HCT116 (cell line): ENCODE measurements around the gene KIF27.
"Not testable (repeated sequence)": the region's sequence is repeated elsewhere in the genome, so short reads cannot be mapped to it uniquely, and the experiment has no call there.

ENCODE experiments used
- EGR1 ChIP-seq: IDR thresholded peaks from 2 replicates; pipeline ENCODE4 v1.6.1; 2012; ENCODE audit warnings: low read depth
- EZH2 ChIP-seq: fragments of 200-600 bp; sonication (generic); IDR thresholded peaks from 2 replicates; pipeline ENCODE4 v1.6.1; 2017; ENCODE audit warnings: antibody characterized with exemption, mixed run types
- EZH2phosphoT487 ChIP-seq: fragments of 200-600 bp; IDR thresholded peaks from 2 replicates; pipeline ENCODE4 v1.6.1; 2018; ENCODE audit warnings: antibody characterized with exemption, borderline replicate concordance
- JUND ChIP-seq: IDR thresholded peaks from 2 replicates; pipeline ENCODE4 v1.6.1; 2012
- POLR2A ChIP-seq: IDR thresholded peaks from 2 replicates; pipeline ENCODE4 v1.7.0; 2011; ENCODE audit warnings: borderline replicate concordance; ENCODE audit not compliant: insufficient read depth, insufficient read length; ENCODE audit errors: extremely low read depth
- POLR2AphosphoS5 ChIP-seq: IDR thresholded peaks from 2 replicates; pipeline ENCODE4 v1.6.1; 2011; ENCODE audit warnings: mild to moderate bottlenecking, low read depth, low read length, moderate library complexity
- SRF ChIP-seq: IDR thresholded peaks from 2 replicates; pipeline ENCODE4 v1.6.1; 2012; ENCODE audit warnings: low read depth
- ZNF274 ChIP-seq: fragments of 200-500 bp; sonication (Bioruptor generic); IDR thresholded peaks from 2 replicates; pipeline ENCODE4 v1.6.1; 2014; ENCODE audit warnings: mild to moderate bottlenecking, low read depth, low read length, inconsistent platforms
- TF ChIP-seq, protein P1 (sequence below), 3 experiments: fragments of 200-600 bp in 1 of 3; sonication (generic) in 1 of 3; IDR thresholded peaks in 2 of 3; conservative IDR thresholded peaks in 1 of 3; 2 replicates each; pipeline ENCODE4 v1.5.1; 2012 to 2017; ENCODE audit warnings: low read depth in 2 of 3, low read length in 2 of 3, antibody characterized with exemption in 1 of 3, borderline replicate concordance in 1 of 3, control low read depth in 1 of 3, mild to moderate bottlenecking in 1 of 3, mixed read lengths in 1 of 3, mixed run types in 1 of 3, moderate library complexity in 1 of 3; ENCODE audit not compliant: insufficient read depth in 1 of 3
- TF ChIP-seq, protein P2 (sequence below): IDR thresholded peaks from 2 replicates; pipeline ENCODE4 v1.6.1; 2012; ENCODE audit warnings: low read depth

GRCh38 chr9:83809213-83809612, 112.0 kb downstream of the KIF27 start:
- TF ChIP-seq, protein P1, sequence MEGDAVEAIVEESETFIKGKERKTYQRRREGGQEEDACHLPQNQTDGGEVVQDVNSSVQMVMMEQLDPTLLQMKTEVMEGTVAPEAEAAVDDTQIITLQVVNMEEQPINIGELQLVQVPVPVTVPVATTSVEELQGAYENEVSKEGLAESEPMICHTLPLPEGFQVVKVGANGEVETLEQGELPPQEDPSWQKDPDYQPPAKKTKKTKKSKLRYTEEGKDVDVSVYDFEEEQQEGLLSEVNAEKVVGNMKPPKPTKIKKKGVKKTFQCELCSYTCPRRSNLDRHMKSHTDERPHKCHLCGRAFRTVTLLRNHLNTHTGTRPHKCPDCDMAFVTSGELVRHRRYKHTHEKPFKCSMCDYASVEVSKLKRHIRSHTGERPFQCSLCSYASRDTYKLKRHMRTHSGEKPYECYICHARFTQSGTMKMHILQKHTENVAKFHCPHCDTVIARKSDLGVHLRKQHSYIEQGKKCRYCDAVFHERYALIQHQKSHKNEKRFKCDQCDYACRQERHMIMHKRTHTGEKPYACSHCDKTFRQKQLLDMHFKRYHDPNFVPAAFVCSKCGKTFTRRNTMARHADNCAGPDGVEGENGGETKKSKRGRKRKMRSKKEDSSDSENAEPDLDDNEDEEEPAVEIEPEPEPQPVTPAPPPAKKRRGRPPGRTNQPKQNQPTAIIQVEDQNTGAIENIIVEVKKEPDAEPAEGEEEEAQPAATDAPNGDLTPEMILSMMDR (IDR thresholded peaks at IDR 0.05 in 2 of 3, conservative IDR thresholded peaks at IDR 0.05 in 1 of 3; ENCODE audit: borderline replicate concordance in 1 of 3, insufficient read depth in 1 of 3, low read depth in 2 of 3, low read length in 2 of 3) = not testable (repeated sequence)
- TF ChIP-seq JUND, POLR2A, SRF, POLR2AphosphoS5, ZNF274, EZH2phosphoT487, EGR1, EZH2: not testable (repeated sequence)
- TF ChIP-seq, protein P2, sequence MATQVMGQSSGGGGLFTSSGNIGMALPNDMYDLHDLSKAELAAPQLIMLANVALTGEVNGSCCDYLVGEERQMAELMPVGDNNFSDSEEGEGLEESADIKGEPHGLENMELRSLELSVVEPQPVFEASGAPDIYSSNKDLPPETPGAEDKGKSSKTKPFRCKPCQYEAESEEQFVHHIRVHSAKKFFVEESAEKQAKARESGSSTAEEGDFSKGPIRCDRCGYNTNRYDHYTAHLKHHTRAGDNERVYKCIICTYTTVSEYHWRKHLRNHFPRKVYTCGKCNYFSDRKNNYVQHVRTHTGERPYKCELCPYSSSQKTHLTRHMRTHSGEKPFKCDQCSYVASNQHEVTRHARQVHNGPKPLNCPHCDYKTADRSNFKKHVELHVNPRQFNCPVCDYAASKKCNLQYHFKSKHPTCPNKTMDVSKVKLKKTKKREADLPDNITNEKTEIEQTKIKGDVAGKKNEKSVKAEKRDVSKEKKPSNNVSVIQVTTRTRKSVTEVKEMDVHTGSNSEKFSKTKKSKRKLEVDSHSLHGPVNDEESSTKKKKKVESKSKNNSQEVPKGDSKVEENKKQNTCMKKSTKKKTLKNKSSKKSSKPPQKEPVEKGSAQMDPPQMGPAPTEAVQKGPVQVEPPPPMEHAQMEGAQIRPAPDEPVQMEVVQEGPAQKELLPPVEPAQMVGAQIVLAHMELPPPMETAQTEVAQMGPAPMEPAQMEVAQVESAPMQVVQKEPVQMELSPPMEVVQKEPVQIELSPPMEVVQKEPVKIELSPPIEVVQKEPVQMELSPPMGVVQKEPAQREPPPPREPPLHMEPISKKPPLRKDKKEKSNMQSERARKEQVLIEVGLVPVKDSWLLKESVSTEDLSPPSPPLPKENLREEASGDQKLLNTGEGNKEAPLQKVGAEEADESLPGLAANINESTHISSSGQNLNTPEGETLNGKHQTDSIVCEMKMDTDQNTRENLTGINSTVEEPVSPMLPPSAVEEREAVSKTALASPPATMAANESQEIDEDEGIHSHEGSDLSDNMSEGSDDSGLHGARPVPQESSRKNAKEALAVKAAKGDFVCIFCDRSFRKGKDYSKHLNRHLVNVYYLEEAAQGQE = not testable (repeated sequence)
